K562 (cell line): ENCODE measurements around the gene PRKCB. TPM values are rescaled to one million over a fixed set of nuclear protein-coding genes. Genes with fewer than 3 reads are reported as not detected.

ENCODE experiments used
- ARID1B ChIP-seq: fragments of 450-650 bp; IDR thresholded peaks from 2 replicates; pipeline ENCODE4 v1.6.1; 2016; ENCODE audit warnings: antibody characterized with exemption, mild to moderate bottlenecking, inconsistent platforms
- ETV6 ChIP-seq, 3 experiments: fragments of 150-350 bp in 1 of 3; sonication (generic) in 1 of 3; formaldehyde crosslinking in 1 of 3; IDR thresholded peaks; 2 replicates each; pipeline versions ENCODE4 v1.6.1 to v1.8.0; 2014 to 2022; ENCODE audit warnings: borderline replicate concordance in 2 of 3, low read depth in 2 of 3, antibody characterized with exemption in 1 of 3, low read length in 1 of 3, mild to moderate bottlenecking in 1 of 3, missing genetic modification reagents in 1 of 3
- GABPA ChIP-seq: fragments of 200-800 bp; sonication (Bioruptor generic); conservative IDR thresholded peaks from 2 replicates; pipeline ENCODE4 v1.6.1; 2016; ENCODE audit warnings: low read depth, missing genetic modification characterization, missing compliant biosample characterization
- GATAD2B ChIP-seq: fragments of 450-650 bp; IDR thresholded peaks from 2 replicates; pipeline ENCODE4 v1.6.1; 2017; ENCODE audit warnings: mild to moderate bottlenecking, borderline replicate concordance
- MLX ChIP-seq, 2 experiments: fragments of 450-650 bp in 1 of 2; sonication (generic) in 1 of 2; formaldehyde crosslinking; conservative IDR thresholded peaks; 2 replicates each; pipeline versions ENCODE4 v1.4.0 to v1.8.1; 2020 to 2022; ENCODE audit warnings: mild to moderate bottlenecking in 1 of 2, missing genetic modification reagents in 1 of 2
- NCOR1 ChIP-seq: fragments of 450-650 bp; IDR thresholded peaks from 2 replicates; pipeline ENCODE4 v1.6.1; 2016; ENCODE audit warnings: mild to moderate bottlenecking, moderate library complexity
- NFE2 ChIP-seq: IDR thresholded peaks from 2 replicates; pipeline ENCODE4 v1.6.1; 2014; ENCODE audit warnings: antibody characterized with exemption, low read depth
- NR2C1 ChIP-seq, 2 experiments: fragments of 450-650 bp; IDR thresholded peaks; 2 replicates each; pipeline ENCODE4 v1.6.1; 2017; ENCODE audit warnings: mild to moderate bottlenecking in 2 of 2, antibody characterized with exemption in 1 of 2, inconsistent platforms in 1 of 2, missing compliant biosample characterization in 1 of 2, missing genetic modification characterization in 1 of 2
- PRPF4 ChIP-seq: fragments of 200-400 bp; formaldehyde crosslinking; IDR thresholded peaks from one replicate; pipeline ENCODE4 v1.6.1; 2017; ENCODE audit warnings: low read length, low read depth, mild to moderate bottlenecking; ENCODE audit not compliant: insufficient read depth, poor library complexity, severe bottlenecking
- RAD51 ChIP-seq: fragments of 450-650 bp; IDR thresholded peaks from 2 replicates; pipeline ENCODE4 v1.7.1; 2016; ENCODE audit warnings: low read depth, mild to moderate bottlenecking, borderline replicate concordance
- SMARCC2 ChIP-seq: fragments of 450-650 bp; IDR thresholded peaks from 2 replicates; pipeline ENCODE4 v1.6.1; 2017; ENCODE audit warnings: antibody characterized with exemption, moderate library complexity, mild to moderate bottlenecking, low read depth
- WHSC1 ChIP-seq: IDR thresholded peaks from one replicate; pipeline ENCODE4 v1.6.1; 2012; ENCODE audit warnings: low read length, control low read depth, inconsistent platforms
- ZNF696 ChIP-seq: fragments of 250-450 bp; sonication (Bioruptor Pico); conservative IDR thresholded peaks from 2 replicates; pipeline ENCODE4 v1.4.0; 2020; ENCODE audit warnings: mild to moderate bottlenecking, moderate library complexity
- polyA plus RNA-seq, 8 experiments: library from polyadenylated mRNA; depleted of rRNA in 4 of 8; stranded (reverse) in 5 of 8; unstranded in 3 of 8; fragments of >200 nt; fragmentation: Nextera tagmentation in 2 of 8; fragmentation: Illumina TruSeq in 1 of 8; extraction: Ambion mirVana in 2 of 8; extraction: Trizol in 1 of 8; gene quantifications; 2 replicates each; pipeline versions ENCODE4 v1.2.1 to v1.2.3, GENCODE V29; 2011 to 2014; ENCODE audit warnings: inconsistent platforms in 1 of 8, missing spikeins in 1 of 8
- total RNA-seq, 7 experiments: library from RNA; depleted of rRNA in 6 of 7; stranded (reverse); fragments of >200 nt in 6 of 7; fragmentation: Illumina TruSeq in 2 of 7; extraction: Trizol in 2 of 7; gene quantifications; 2 replicates each; pipeline versions ENCODE4 v1.2.1 to v1.2.3, GENCODE V29; 2011 to 2021; ENCODE audit warnings: low replicate concordance in 1 of 7
- TF ChIP-seq, protein P1 (sequence below), 2 experiments: fragments of 200-800 bp in 1 of 2; sonication (Bioruptor generic) in 1 of 2; sonication (generic) in 1 of 2; formaldehyde crosslinking in 1 of 2; IDR thresholded peaks in 1 of 2; conservative IDR thresholded peaks in 1 of 2; 2 replicates each; pipeline versions ENCODE4 v1.5.0 to v1.6.1; 2016 to 2020; ENCODE audit warnings: missing compliant biosample characterization in 1 of 2, missing genetic modification characterization in 1 of 2, missing genetic modification reagents in 1 of 2
- TF ChIP-seq, protein P2 (sequence below): fragments of 200-800 bp; sonication (Bioruptor generic); IDR thresholded peaks from 2 replicates; pipeline ENCODE4 v1.6.1; 2017; ENCODE audit warnings: missing genetic modification characterization, missing compliant biosample characterization
- TF ChIP-seq, protein P3 (sequence below): fragments of 450-650 bp; IDR thresholded peaks from 2 replicates; pipeline ENCODE4 v1.6.1; 2017; ENCODE audit warnings: antibody characterized with exemption, mild to moderate bottlenecking

The PRKCB gene
- total and polyA plus RNA-seq, 9 of the 15 experiments (the other 6 are each of a cell fraction or from before 2014, with no cell fraction given), result 49.9 to 276 (median 148) TPM

GRCh38 chr16:23826528-23827045, 9.2 kb upstream of the PRKCB start (continued):
- TF ChIP-seq ETV6 (IDR thresholded peaks at IDR 0.05; ENCODE audit: borderline replicate concordance in 1 of 2, low read depth in 2 of 2, low read length in 1 of 2), result peak; percentile 89 to 95
- no peak for TF ChIP-seq ETV6 (CRISPR knock-in tag; IDR thresholded peaks at IDR 0.05; ENCODE audit: borderline replicate concordance)
- TF ChIP-seq NCOR1, result 0 out of 2 replicates have a peak, but pooled peaks have one; percentile 20
- peak; percentile 67 for TF ChIP-seq GABPA (tag)
- TF ChIP-seq, protein P1, sequence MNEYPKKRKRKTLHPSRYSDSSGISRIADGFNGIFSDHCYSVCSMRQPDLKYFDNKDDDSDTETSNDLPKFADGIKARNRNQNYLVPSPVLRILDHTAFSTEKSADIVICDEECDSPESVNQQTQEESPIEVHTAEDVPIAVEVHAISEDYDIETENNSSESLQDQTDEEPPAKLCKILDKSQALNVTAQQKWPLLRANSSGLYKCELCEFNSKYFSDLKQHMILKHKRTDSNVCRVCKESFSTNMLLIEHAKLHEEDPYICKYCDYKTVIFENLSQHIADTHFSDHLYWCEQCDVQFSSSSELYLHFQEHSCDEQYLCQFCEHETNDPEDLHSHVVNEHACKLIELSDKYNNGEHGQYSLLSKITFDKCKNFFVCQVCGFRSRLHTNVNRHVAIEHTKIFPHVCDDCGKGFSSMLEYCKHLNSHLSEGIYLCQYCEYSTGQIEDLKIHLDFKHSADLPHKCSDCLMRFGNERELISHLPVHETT (CRISPR knock-in tag; conservative IDR thresholded peaks at IDR 0.05 in 1 of 2, IDR thresholded peaks at IDR 0.05 in 1 of 2), result peak in 1 of 2 experiments; percentile 52; a peak in 1 of 4 replicates
- peak; percentile 10; the same call in 1 of the 2 replicates for TF ChIP-seq GATAD2B
- TF ChIP-seq ZNF696 (CRISPR knock-in tag), result no peak
- TF ChIP-seq, protein P2, sequence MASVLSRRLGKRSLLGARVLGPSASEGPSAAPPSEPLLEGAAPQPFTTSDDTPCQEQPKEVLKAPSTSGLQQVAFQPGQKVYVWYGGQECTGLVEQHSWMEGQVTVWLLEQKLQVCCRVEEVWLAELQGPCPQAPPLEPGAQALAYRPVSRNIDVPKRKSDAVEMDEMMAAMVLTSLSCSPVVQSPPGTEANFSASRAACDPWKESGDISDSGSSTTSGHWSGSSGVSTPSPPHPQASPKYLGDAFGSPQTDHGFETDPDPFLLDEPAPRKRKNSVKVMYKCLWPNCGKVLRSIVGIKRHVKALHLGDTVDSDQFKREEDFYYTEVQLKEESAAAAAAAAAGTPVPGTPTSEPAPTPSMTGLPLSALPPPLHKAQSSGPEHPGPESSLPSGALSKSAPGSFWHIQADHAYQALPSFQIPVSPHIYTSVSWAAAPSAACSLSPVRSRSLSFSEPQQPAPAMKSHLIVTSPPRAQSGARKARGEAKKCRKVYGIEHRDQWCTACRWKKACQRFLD (CRISPR knock-in tag), result peak; percentile 60; the same call in 1 of the 2 replicates
- TF ChIP-seq, protein P3, sequence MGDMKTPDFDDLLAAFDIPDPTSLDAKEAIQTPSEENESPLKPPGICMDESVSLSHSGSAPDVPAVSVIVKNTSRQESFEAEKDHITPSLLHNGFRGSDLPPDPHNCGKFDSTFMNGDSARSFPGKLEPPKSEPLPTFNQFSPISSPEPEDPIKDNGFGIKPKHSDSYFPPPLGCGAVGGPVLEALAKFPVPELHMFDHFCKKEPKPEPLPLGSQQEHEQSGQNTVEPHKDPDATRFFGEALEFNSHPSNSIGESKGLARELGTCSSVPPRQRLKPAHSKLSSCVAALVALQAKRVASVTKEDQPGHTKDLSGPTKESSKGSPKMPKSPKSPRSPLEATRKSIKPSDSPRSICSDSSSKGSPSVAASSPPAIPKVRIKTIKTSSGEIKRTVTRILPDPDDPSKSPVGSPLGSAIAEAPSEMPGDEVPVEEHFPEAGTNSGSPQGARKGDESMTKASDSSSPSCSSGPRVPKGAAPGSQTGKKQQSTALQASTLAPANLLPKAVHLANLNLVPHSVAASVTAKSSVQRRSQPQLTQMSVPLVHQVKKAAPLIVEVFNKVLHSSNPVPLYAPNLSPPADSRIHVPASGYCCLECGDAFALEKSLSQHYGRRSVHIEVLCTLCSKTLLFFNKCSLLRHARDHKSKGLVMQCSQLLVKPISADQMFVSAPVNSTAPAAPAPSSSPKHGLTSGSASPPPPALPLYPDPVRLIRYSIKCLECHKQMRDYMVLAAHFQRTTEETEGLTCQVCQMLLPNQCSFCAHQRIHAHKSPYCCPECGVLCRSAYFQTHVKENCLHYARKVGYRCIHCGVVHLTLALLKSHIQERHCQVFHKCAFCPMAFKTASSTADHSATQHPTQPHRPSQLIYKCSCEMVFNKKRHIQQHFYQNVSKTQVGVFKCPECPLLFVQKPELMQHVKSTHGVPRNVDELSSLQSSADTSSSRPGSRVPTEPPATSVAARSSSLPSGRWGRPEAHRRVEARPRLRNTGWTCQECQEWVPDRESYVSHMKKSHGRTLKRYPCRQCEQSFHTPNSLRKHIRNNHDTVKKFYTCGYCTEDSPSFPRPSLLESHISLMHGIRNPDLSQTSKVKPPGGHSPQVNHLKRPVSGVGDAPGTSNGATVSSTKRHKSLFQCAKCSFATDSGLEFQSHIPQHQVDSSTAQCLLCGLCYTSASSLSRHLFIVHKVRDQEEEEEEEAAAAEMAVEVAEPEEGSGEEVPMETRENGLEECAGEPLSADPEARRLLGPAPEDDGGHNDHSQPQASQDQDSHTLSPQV, result peak; percentile 96
- peak; percentile 95 for TF ChIP-seq NFE2
- TF ChIP-seq MLX (CRISPR knock-in tag; conservative IDR thresholded peaks at IDR 0.05), result no peak
- peak; percentile 53; the same call in 1 of the 2 replicates for TF ChIP-seq RAD51
- TF ChIP-seq NR2C1 (IDR thresholded peaks at IDR 0.05), result peak; percentile 78; the same call in 1 of the 2 replicates
- peak; percentile 75 for TF ChIP-seq NR2C1 (tag; IDR thresholded peaks at IDR 0.05)
- peak; percentile 40; the same call in 1 of the 2 replicates for TF ChIP-seq ARID1B
- no peak for TF ChIP-seq PRPF4
- no peak for TF ChIP-seq WHSC1
- TF ChIP-seq SMARCC2, result 0 out of 2 replicates have a peak, but pooled peaks have one; percentile 20
